ENCODE results near the gene GSTT4. TPM values are rescaled to one million over a fixed set of nuclear protein-coding genes. Genes with fewer than 3 reads are reported as not detected.
"Not testable (repeated sequence)": the region's sequence is repeated elsewhere in the genome, so short reads cannot be mapped to it uniquely, and the experiment has no call there.

GSTT4 gene
- total and polyA plus RNA-seq, 9 of the 15 experiments (the other 6 are each of a cell fraction or from before 2014, with no cell fraction given), result not detected

DNA sequence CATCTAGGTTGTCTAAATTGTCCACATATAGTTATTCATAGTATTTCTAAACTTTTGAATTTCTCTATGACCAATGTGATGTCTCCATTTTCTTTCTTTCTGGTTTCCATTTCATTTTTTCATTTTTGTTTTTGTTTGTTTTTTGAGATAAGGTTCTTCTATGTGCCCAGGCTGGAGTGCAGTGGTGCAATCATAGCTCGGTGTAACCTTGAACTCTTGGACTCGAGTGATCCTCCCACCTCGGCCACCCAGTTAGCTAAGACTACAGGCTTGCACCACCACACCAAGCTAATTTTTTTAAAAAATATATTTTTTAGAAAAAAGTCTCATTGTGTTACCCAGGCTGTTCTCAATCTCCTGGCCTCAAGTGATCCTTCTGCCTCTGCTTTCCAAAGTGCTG, 8.2 kb downstream of the GSTT4 start (continued):
- no peak for TF ChIP-seq ZNF644 (tag; IDR thresholded peaks at IDR 0.05; ENCODE audit: low read depth)

GRCh38 chr22:23993581-23994177, 11.6 kb downstream of the GSTT4 start:
- peak overlapping the region; percentile 46; the same call in 1 of the 2 replicates for H3K4me2 ChIP-seq (ENCODE audit: insufficient read depth, low read length)
- H4K20me1 ChIP-seq (replicated peaks; ENCODE audit: control insufficient read depth, insufficient read depth, low read length); H3K79me2 ChIP-seq (ENCODE audit: control insufficient read depth, insufficient read depth, low read length); H3K4me1 ChIP-seq (replicated peaks in 1 of 2; ENCODE audit: control insufficient read depth in 2 of 2, insufficient read depth in 2 of 2, low read length in 2 of 2); BruUV-seq (replicated peaks); H3K4me3 ChIP-seq; H3K9me3 ChIP-seq (replicated peaks; ENCODE audit: control insufficient read depth, insufficient read depth, low read depth, low read length); H3K9ac ChIP-seq (ENCODE audit: insufficient read depth in 1 of 2, low read depth in 2 of 2, low read length in 2 of 2); H3K9me1 ChIP-seq (ENCODE audit: control insufficient read depth, insufficient read depth, low read length); in situ Hi-C loops (cut with MboI); H3K27me3 ChIP-seq (ENCODE audit: control insufficient read depth in 2 of 2, insufficient read depth in 2 of 2, low read length in 2 of 2); H3K36me3 ChIP-seq (ENCODE audit: control insufficient read depth, insufficient read depth, low read length); H3K27ac ChIP-seq (ENCODE audit: extremely low read depth, low read depth, low read length); POLR2A ChIA-PET; intact Hi-C loops (cut with micrococcal nuclease); CTCF ChIA-PET (ENCODE audit: low intra/inter-chr PET ratio); TF ChIP-seq TEAD4 (CRISPR knock-in tag; IDR thresholded peaks at IDR 0.05; ENCODE audit: borderline replicate concordance): not testable (repeated sequence)
- FAIRE-seq (peak; percentile 96), ATAC-seq (peak; percentile 93), DNase-seq (ENCODE audit: extremely low read depth in 1 of 4, low spot score in 3 of 4) (peak in 2 of 4 experiments; percentile 15 to 68)
- H2AFZ ChIP-seq (ENCODE audit: low read depth, low read length), result peak overlapping the region; percentile 89
- TF ChIP-seq, protein P1, sequence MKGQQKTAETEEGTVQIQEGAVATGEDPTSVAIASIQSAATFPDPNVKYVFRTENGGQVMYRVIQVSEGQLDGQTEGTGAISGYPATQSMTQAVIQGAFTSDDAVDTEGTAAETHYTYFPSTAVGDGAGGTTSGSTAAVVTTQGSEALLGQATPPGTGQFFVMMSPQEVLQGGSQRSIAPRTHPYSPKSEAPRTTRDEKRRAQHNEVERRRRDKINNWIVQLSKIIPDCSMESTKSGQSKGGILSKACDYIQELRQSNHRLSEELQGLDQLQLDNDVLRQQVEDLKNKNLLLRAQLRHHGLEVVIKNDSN (CRISPR knock-in tag; IDR thresholded peaks at IDR 0.05), result peak; percentile 30; the same call in 1 of the 2 replicates
- TF ChIP-seq YY1 (IDR thresholded peaks at IDR 0.05; ENCODE audit: borderline replicate concordance in 1 of 3, control insufficient read depth in 1 of 3, extremely low read depth in 1 of 3, insufficient read depth in 3 of 3, insufficient read length in 1 of 3, insufficient replicate concordance in 2 of 3, low read depth in 1 of 3, low read length in 2 of 3) (peak in 1 of 3 experiments; percentile 49), TEAD4 (IDR thresholded peaks at IDR 0.05; ENCODE audit: low read length) (peak; percentile 8; the same call in 1 of the 2 replicates)
- 6% methylated on average over 3 of the region's 4 CpGs for WGBS (ENCODE audit: insufficient coverage, low coverage, missing lambda C conversion rate)

DNA sequence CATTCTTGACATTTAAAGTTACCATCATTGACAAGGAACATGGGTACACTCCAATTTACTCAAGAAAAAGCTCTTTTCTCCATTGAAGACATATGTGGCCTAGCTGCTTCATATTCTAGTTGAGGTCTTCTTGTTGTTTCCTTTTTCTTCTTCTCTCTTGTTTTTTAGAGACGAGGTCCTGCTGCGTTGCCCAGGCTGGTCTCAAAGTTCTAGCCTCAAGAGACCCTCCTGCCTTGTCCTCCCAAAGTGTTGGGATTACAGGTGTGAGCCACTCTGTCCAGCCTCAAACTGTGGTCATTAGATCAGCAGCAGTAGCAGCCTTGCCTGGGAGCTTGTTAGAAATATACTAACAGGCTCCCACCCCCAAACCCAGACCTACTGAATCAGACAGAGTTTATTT, 12.2 kb downstream of the GSTT4 start:
- H3K4me1 ChIP-seq (replicated peaks in 1 of 2; ENCODE audit: control insufficient read depth in 2 of 2, insufficient read depth in 2 of 2, low read length in 2 of 2); H3K27ac ChIP-seq (ENCODE audit: extremely low read depth, low read depth, low read length); POLR2A ChIA-PET; intact Hi-C loops (cut with micrococcal nuclease); H3K4me2 ChIP-seq (ENCODE audit: insufficient read depth, low read length); H3K9ac ChIP-seq (ENCODE audit: insufficient read depth in 1 of 2, low read depth in 2 of 2, low read length in 2 of 2); BruUV-seq (replicated peaks); H3K9me3 ChIP-seq (replicated peaks; ENCODE audit: control insufficient read depth, insufficient read depth, low read depth, low read length); H3K36me3 ChIP-seq (ENCODE audit: control insufficient read depth, insufficient read depth, low read length); FAIRE-seq; H3K9me1 ChIP-seq (ENCODE audit: control insufficient read depth, insufficient read depth, low read length); ATAC-seq; CTCF ChIA-PET (ENCODE audit: low intra/inter-chr PET ratio); H3K27me3 ChIP-seq (ENCODE audit: control insufficient read depth in 2 of 2, insufficient read depth in 2 of 2, low read length in 2 of 2); in situ Hi-C loops (cut with MboI); H4K20me1 ChIP-seq (replicated peaks; ENCODE audit: control insufficient read depth, insufficient read depth, low read length); DNase-seq (ENCODE audit: extremely low read depth in 1 of 4, low spot score in 3 of 4); H3K79me2 ChIP-seq (ENCODE audit: control insufficient read depth, insufficient read depth, low read length); H3K4me3 ChIP-seq: not testable (repeated sequence)
- 60% methylated on average over 1 of the region's 2 CpGs for WGBS (ENCODE audit: insufficient coverage, low coverage, missing lambda C conversion rate)
- peak overlapping the region; percentile 89; the same call in 1 of the 2 replicates for H2AFZ ChIP-seq (ENCODE audit: low read depth, low read length)

Data from K562 (cell line).